ENCODE results near the gene SDC3. TPM values are rescaled to one million over a fixed set of nuclear protein-coding genes. Genes with fewer than 3 reads are reported as not detected.

The SDC3 gene
- total and polyA plus RNA-seq, 2 of the 8 experiments (the other 6 are each of a cell fraction or from before 2014, with no cell fraction given) = 7.0 to 27.0 TPM

GRCh38 chr1:30914931-30915330, 6.4 kb upstream of the SDC3 start:
- Histone ChIP-seq H3K36me3 (ENCODE audit: control insufficient read depth in 2 of 4, insufficient read depth in 4 of 4, low read length in 3 of 4) (no peaks in the 10 kb centered on the region), H4K91ac (replicated peaks; ENCODE audit: insufficient read length, low read length) (no peak overlapping the region), H2AFZ (ENCODE audit: low read length) (no peak overlapping the region), H3K27me3 (replicated peaks in 1 of 4; ENCODE audit: control insufficient read depth in 3 of 4, extremely low read depth in 1 of 4, insufficient read depth in 3 of 4, low read length in 3 of 4) (no peaks in the 10 kb centered on the region), H3K79me1 (ENCODE audit: low read depth, low read length) (no peaks in the 10 kb centered on the region), H2BK15ac (ENCODE audit: low read length) (no peak overlapping the region), H3K23me2 (ENCODE audit: low read depth, low read length) (no peaks in the 10 kb centered on the region), H3K4me2 (ENCODE audit: insufficient read depth in 1 of 2, low read depth in 2 of 2, low read length in 2 of 2) (no peak overlapping the region), H3K27ac (ENCODE audit: low read depth, low read length) (no peak overlapping the region), H3K4ac (replicated peaks; ENCODE audit: insufficient read length, low read depth, low read length) (no peak overlapping the region), H3K4me3 (ENCODE audit: extremely low read depth in 1 of 4, insufficient read depth in 2 of 4, low read depth in 3 of 4, low read length in 4 of 4) (no peak overlapping the region), H4K5ac (ENCODE audit: insufficient read length, low read depth, low read length) (no peak overlapping the region), H3K18ac (ENCODE audit: extremely low read depth, low read length) (no peak overlapping the region), H3K56ac (replicated peaks; ENCODE audit: insufficient read length, low read depth, low read length) (no peak overlapping the region), H2BK20ac (ENCODE audit: low read length) (no peak overlapping the region), H4K20me1 (replicated peaks in 1 of 2; ENCODE audit: control insufficient read depth in 1 of 2, insufficient read depth in 2 of 2, low read length in 2 of 2) (no peaks in the 10 kb centered on the region), H2BK5ac (ENCODE audit: low read depth, low read length) (no peak overlapping the region), H2BK12ac (ENCODE audit: low read depth, low read length) (no peak overlapping the region), H3K79me2 (ENCODE audit: control insufficient read depth in 1 of 2, insufficient read depth in 2 of 2, low read length in 2 of 2) (no peaks in the 10 kb centered on the region), H3K9ac (replicated peaks in 1 of 4; ENCODE audit: extremely low read depth in 1 of 4, low read depth in 3 of 4, low read length in 3 of 4) (no peak overlapping the region), H2BK120ac (replicated peaks; ENCODE audit: low read depth, low read length) (no peak overlapping the region), H3K9me3 (ENCODE audit: insufficient read depth in 2 of 2, low read depth in 1 of 2, low read length in 1 of 2) (no peaks in the 10 kb centered on the region), H2AK5ac (ENCODE audit: low read depth, low read length) (no peak overlapping the region), H3K14ac (ENCODE audit: insufficient read length) (no peak overlapping the region), H4K8ac (ENCODE audit: extremely low read depth, insufficient read depth, low read length) (no peak overlapping the region), H3K23ac (ENCODE audit: insufficient read length) (no peak overlapping the region), H3K4me1 (replicated peaks in 1 of 4; ENCODE audit: control insufficient read depth in 3 of 4, insufficient read depth in 4 of 4, low read length in 3 of 4) (peaks cover 0 to 5% (median under 1%) of the 10 kb centered on the region in 4 experiments; a peak in 1 of 7 replicates)
- 97% methylated on average over 4 of the region's 4 CpGs; no CpG with 5 or more reads in 1 of the 2 experiments for WGBS, 2 experiments (ENCODE audit: extremely low coverage in 1 of 2, insufficient coverage in 1 of 2, insufficient read length in 1 of 2, insufficient replicate concordance in 2 of 2, low coverage in 1 of 2, low lambda C conversion rate in 2 of 2, missing lambda C conversion rate in 1 of 2)
- CTCF ChIA-PET (ENCODE audit: partially characterized antibody) = interaction anchor here (0.6 to 27.2 kb wide), 7 partner anchors 8 to 195 kb away, joined by 3 to 1519 read pairs (median 8); partner anchors contain the start of gene MATN1
- POLR2A ChIA-PET (ENCODE audit: partially characterized antibody) = interaction anchor here (1.3 to 3.0 kb wide), 2 partner anchors 13 to 113 kb away, joined by 4 to 16 read pairs; no protein-coding TSS in a partner anchor
- DNase-seq (ENCODE audit: low read depth in 1 of 2, low spot score in 2 of 2) = no peak
- FAIRE-seq = no peak
- TF ChIP-seq RXRA (IDR thresholded peaks at IDR 0.05; ENCODE audit: insufficient read depth, low read depth, low read length) (no peak), KDM1A (IDR thresholded peaks at IDR 0.05; ENCODE audit: borderline replicate concordance, low read length) (no peak), RBBP5 (IDR thresholded peaks at IDR 0.05; ENCODE audit: borderline replicate concordance, low read depth, low read length) (no peak), E2F6 (IDR thresholded peaks at IDR 0.05) (no peak), RAD21 (IDR thresholded peaks at IDR 0.05 in 1 of 2, conservative IDR thresholded peaks at IDR 0.05 in 1 of 2; ENCODE audit: low read depth in 2 of 2, low read length in 2 of 2) (no peak), NANOG (IDR thresholded peaks at IDR 0.05; ENCODE audit: insufficient read depth, low read depth, low read length, poor library complexity, severe bottlenecking) (no peak), EGR1 (IDR thresholded peaks at IDR 0.05; ENCODE audit: borderline replicate concordance, low read depth, low read length) (no peak)
